GM18502 (cell line): Measurements from ENCODE around the gene PTPRN2.
"Not testable (repeated sequence)": the region's sequence is repeated elsewhere in the genome, so short reads cannot be mapped to it uniquely, and the experiment has no call there.

Experiments
- ATAC-seq: cut with Tn5 transposase; IDR thresholded peaks from one replicate; pipeline ENCODE4 v1.9.1; 2021; ENCODE audit warnings: mild to moderate bottlenecking; ENCODE audit not compliant: unreplicated experiment, poor library complexity

The PTPRN2 gene

DNA sequence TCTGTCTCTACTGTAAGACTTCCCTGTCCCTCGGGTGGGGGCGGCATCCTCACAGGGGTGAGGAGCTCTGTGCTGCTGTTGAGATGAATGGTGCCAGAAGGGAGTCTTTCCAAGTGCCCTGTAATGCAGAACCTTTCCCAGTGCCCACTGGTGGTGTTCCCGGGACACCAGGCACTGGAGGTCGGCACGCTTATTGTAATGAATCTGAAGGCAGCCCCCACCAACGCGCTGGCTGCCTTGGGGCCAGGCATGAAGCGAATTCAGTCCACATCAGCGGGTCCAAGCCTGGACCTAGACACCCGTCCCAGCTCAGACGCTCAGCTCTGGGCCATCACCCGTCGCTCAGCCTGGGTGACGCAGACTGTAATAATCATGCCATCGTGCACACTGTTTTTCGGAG is 658.0 kb downstream of the PTPRN2 start:
- no peak for ATAC-seq

DNA sequence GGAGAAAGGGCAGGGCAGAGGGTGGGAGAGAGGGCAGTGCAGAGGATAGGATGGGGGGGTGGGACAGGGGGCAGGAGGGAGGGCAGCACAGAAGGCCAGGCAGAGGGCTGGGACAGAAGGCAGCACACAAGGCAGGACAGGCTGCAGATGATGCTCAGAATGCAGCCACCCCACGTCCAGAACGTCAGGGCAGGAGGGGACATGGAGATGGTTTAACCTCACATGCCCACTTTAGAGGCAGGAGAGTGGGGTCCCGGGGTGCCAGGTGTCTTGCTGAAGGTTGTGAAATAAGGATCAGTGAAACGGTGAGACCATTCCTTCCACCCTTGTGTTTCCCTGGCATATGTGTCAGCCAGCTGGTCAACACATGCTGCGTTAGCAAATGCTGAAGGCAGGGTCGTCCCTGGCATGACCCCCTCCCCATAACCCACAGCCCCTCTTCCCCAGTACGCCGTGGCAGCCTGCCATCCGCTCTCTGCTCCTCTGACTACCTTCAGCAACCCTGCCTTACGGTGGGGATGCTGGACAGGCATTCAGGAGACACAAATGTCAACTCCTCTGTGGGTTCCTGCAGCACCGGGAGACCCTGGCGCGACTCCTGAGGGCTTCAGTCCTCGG is 658.7 kb downstream of the PTPRN2 start:
- no peak for ATAC-seq

DNA sequence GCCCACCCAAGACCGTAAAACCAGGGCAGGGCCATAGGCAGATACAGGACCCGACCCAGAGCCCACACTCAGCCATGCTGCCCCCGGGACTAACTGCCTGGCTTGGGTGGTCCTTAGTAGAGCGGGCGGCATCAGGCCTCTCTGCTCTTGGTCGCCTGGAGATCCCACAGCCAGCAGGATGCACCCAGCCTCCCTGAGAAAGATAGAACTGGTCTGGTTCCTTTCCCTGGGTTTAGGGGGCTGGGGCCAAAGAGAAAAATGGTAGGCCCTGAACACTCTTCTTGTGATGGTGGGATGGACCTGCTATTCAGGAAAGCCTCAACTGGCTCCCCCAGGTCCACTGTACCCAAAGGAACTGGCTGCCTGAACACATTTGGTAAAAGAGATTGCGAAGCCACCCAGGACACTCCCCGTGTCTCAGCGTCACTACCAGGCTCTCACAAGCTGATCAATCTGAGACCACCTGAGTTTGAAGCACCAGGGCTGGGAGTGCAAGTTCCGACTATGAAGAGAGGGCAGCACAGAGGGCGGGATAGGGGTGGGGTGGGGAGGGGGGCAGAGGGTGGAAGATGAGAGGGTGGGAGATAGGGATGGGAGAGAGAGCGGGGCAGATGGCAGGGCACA is 659.3 kb downstream of the PTPRN2 start:
- no peak for ATAC-seq

DNA sequence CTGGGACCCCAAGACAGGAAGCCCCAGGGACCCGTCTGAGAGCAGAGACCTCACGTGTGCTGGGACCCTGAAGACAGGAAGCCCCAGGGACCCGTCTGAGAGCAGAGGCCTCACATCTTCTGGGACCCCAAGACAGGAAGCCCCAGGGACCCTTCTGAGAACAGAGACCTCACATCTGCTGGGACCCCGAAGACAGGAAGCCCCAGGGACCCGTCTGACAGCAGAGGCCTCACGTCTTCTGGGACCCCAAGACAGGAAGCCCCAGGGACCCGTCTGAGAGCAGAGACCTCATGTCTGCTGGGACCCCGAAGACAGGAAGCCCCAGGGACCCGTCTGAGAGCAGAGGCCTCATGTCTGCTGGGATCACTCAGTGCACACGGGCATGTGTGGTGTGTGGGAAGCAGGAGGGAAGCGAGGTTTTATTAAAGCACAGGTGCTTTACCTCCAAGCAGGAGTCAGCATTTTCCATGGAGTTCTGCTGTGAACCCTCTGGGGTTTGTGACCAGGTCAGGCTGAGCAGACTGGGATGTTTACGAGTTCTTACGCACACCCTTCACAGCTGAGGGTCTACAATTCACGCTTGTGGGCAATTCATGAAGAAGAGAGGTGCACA is 660.2 kb downstream of the PTPRN2 start:
- ATAC-seq, result no peak

DNA sequence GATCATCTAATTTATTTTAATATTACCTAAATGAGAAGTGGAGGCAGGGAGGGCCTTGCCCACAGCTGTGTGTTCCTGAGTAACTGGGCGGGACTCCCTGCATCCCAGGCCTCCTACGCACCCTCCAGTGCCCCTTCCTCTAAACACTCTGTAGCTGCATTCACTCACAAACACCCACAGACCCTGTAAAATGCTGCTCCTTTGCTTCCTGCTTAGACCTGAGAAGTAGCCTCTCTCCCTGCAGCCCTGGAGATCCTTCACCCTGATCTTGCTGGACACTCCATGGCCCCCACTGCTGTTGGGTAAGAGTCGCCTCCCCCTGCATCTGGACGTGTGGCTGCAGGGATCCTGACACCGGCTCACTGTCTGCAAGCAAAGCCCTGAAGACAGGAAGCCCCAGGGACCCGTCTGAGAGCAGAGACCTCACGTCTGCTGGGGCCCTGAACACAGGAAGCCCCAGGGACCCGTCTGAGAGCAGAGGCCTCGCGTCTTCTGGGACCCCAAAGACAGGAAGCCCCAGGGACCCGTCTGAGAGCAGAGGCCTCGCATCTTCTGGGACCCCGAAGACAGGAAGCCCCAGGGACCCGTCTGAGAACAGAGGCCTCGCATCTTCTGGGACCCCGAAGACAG is 661.0 kb downstream of the PTPRN2 start:
- no peak for ATAC-seq

DNA sequence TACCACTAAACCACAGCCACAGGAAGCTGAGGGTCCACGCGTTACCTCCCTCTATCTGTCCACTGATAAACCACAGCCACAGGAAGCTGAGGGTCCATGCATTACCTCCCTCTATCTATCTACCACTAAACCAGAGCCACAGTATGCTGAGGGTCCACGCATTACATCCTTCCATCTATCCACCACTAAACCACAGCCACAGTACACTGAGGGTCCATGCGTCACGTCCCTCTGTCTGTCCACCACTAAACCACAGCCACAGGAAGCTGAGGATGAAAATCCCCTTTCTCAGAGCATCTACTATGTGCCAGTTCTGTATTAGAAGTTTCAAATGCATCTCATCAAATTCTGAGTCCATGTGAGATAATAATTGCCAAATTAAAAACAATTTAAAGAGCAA is 661.5 kb downstream of the PTPRN2 start:
- ATAC-seq, result no peak

DNA sequence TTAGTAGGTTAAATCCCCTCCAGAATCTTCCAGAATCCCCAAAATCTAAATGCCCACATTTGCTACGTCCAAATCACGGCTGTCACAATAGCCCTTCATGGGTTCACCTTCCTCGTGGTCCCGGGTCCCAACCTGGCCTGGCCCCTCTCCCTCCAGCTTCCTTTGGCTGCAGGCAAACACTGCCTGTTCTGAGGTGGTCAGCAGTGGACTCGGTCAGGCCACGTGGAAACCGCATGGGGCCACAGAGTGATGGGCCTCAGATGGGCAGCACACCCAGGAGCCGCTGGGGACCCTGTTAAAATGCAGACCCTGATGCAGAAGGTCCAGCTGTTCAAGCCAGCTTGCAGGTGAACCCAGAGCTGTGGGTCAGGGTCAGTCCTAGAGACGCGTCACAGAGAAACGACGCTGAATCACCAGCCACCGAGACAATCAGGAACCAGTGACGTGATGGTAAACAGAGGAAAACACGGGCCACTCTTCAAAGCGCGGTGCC is 662.2 kb downstream of the PTPRN2 start:
- no peak for ATAC-seq

DNA sequence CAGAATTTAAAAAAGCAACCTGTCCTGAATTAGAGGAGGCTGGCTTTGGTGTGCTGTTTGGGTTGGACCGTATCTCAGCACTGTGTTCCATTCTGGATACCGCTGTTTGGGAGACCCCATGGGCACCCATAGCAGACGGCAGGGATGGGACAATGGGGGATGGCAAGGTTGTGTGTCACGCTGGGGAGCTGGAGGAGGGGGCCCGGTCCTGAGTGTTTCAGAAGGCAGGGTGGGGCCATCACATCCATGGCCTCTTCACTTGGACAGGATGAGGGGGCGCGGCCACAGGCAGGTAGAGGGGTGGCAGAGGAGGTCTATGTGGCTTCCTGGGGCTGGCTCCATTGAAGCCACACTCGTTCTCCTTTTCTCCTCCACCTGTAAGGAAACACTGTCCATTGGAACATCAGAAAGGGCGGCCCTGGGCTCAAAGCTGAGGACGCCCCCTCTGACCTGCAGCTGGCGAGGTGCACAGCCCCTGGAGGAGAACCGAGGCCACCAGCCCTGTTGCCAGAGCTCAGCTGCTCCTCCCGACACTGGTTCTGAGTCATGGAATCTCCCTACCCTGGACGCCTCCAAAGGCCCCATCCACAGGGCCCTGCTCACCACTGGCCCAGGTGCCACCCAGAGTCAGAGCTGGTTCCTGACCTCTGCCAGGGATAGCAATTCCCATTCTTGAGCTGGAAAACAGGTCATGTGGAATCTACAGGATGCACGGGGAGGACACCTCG is 663.6 kb downstream of the PTPRN2 start:
- ATAC-seq, result no peak

DNA sequence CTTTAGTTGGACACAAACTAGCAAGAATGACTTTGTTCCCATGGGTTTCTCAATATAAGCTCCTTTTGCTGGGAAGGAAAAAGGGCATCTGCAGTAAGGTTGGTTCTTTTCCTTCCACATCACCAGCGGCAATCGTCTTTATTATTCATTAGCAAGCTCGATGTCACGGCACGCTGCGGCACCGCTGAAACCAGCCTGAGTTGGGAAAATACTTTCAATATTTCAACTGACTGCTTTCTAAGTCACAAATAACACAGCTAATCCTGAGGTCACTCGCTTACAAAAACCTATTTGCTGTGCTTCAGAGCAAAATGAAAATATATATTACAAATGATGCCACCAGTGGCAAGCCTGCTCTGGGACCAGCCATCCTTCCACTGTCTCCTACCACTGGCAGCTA is 665.0 kb downstream of the PTPRN2 start:
- no peak for ATAC-seq

DNA sequence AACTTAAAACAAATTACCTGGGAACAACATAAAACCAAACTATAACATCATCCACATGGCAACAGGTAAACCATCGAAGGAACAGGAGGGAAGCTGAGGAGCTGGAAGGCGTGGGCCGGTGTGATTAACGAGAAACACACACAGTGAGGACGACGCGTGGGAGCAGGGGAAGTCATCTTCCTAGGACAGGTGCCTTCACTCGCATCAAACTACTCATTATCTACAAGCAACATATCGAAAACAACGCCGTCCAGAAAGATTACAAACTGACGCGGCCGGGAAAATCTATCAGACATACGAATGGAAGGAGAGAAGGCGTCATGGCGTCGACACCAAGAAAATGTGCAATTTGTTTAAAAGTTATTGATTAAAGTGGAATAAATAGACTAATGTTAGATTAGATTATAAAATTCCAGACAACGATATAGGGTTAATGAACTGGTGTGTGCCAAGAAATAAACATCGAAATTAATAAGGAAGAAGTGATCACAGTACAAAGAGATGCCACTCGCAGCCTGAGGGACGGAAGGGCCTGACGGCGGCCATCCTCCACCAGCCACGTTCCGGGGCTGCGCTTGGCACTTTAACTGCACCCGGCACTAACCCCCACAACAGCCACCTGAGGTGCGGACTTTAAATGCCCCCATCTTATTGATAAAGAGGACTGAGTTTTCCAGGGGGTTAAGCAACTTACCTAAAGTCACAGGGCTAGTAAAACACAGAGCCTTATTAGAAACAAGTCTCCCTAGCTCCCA is 669.1 kb downstream of the PTPRN2 start:
- no peak for ATAC-seq

DNA sequence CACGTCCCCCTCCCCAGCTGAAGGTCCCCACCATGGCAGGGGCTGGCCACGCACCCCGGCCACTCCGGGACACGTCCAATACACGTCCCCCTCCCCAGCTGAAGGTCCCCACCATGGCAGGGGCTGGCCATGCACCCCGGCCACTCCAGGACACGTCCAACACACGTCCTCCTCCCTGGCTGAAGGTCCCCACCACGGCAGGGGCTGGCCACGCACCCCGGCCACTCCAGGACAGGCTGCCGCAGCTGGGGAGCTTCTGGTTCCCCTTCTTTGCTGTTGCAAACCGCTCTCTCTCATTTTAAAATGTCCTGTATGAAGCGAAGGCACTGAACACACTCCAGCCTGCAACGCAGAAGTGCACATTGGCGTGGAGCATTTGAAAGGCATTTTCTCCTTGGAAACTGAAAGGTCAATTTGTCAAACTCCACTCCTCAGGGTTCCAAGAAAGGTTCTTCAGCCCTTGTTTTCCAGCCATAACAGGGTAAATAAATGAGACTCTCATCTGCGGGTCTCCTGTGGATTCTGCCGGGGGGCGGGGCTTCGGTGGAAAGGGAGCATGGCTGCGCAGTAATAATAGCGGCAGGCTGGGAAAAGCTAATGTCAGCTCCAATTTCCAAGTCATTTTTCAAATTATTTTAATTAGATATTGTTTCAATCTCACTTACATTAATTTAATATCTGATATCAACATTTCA is 670.5 kb downstream of the PTPRN2 start:
- ATAC-seq, result no peak

DNA sequence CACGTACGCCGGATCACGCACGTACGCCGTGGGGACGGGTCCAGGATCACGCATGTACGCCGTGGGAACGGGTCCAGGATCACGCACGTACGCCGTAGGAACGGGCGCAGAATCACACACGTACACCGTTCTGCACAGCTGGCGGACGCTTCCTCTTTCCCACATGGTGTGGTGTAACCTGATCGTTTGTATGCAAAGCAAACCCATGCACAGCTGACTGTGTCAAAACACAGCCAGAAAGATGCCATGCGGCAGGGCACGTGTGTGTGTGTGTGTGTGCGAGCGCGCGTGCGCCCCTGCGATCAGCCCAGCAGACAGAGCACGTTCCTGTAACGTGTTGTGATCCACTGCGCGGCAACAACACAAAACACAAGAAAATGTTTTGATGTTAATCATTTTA is 677.2 kb downstream of the PTPRN2 start:
- ATAC-seq, result no peak

DNA sequence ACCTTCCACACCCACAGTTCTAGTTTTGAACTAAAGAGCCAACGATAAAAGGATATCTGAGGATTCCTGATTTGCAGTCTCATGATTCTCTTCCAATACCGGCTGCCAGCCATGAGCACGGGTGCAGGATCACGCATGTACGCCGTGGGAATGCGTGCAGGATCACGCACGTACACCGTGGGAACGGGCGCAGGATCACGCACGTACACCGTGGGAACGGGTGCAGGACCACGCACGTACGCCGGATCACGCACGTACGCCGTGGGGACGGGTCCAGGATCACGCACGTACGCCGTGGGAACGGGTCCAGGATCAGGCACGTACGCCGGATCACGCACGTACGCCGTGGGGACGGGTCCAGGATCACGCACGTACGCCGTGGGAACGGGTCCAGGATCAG is 677.6 kb downstream of the PTPRN2 start:
- ATAC-seq, result not testable (repeated sequence)

DNA sequence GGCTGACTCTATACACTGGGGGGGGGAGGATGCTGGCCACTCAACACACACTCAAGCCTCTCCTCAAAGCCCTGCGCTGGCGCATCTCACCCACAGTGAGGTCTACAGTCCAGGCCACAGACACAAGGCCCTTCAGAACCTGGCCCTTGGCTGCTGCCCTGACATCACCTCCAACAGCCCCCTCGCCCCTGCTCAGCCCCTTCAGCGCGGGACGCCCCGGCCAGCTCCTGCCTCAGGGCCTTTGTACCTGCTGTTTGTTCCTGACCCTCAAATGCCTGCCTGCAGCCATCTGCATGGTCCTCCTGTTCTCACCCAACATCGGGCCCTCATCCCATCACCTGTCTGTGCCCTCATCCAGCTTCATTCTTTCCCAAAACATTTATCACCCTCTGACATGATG is 678.3 kb downstream of the PTPRN2 start:
- ATAC-seq, result no peak

DNA sequence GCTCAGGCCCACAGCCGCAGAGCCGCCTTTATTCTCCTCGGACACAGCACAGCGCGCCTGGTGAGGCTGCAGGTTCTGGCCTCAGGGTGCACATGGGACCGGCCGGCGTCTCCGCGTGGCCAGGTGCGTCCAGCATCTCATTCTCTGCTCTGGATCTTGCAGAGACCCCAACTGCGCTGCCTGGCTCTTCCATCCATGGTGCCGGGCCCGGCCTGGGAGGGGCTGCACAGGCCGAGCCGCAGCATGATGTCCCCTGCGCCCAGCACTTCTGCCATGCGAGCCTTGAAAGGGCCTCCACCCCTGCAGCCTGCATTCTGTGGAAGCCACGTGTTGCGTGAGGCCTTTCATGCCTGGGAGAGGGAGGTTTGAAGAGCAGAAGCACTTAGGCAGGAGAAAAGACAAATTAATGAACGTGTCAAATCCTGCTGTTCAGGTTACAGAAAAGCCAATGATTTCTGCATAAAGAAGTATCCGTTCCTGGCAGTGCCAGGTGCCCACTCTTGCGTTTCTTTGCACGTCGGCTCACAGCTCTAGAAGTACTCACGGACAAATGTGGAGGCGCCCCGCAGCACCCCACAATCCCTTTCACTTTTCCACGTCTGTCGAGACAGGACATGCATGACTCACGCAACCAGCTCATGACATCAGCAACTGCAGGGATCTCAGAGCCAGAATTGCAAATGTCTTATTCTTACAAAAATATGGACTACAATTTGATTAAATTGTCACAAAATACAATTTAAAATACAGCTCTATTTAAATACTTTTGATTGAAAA is 679.4 kb downstream of the PTPRN2 start:
- no peak for ATAC-seq

DNA sequence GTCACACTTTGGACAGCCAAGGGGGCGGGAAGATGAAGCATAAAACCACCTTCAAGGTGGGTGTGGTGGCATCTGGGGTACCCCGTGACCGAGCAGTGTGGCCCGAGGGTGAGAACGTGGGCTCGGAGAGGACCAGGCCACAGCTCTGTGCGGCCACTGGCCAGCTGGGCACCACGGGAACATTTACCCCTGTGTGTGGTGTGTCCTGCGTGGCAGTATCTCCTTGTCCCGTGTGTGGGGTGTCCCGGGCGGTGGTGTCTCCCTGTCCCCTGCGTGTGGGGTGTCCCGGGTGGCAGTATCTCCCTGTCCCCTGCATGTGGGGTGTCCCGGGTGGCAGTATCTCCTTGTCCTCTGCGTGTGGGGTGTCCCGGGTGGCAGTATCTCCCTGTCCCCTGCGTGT is 680.5 kb downstream of the PTPRN2 start:
- no peak for ATAC-seq

DNA sequence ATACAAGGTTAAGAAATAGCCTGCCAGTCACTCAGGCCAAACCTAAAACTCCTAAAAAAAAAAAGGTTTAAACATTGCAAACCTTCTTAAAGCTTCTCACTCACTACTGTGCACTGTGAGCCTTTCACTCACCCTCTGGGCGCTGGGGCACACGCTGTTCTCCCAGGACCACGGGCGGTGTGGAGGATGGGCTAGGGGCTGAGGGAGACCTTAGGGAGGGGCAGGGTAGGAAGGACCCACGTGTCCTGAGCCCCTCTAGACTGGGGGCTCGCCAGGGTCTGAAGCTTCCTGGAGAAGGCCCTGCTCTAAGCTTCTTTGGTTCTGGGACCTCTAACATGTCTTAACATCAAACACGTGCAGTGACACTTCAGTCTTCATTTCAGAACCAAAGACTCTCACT is 681.0 kb downstream of the PTPRN2 start:
- ATAC-seq, result no peak

DNA sequence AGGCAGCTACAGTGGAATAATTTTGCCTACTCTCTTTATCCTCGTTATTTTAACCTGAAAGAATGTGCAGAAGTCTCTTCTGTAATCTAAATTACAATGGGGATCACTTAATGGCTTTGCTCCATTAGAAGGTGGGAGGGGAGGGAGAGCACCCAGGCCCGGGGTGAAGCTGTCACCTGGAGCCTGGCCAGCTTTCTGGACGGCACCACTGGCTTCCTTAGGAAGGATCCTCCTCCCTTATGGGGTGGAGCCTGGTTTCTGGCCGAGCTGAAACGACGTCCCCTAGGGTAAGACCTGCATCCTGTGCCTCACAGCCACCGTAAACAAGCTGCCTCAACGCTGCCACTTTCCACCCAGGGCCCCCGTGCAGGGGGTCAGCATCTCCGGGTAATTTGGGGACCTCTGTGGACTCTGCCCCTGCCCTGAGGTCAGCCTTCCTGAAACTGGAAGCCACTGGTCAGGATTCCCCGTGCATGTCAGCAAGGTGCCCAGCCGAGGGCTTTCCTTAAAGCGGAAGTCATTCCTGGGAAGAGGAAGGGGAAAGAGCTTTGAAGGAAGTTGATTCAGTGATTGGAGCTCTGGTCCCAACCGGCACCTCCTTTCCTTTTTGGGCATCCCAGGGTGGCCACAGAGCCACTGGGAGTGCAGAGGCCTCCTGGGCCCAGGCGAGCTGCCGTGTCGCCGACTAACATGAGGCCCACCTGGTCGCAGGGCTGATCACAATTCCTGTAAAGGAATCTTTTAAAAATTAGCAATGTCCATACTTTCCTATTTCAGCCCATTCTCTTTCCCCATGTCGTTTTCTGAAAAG is 681.8 kb downstream of the PTPRN2 start:
- no peak for ATAC-seq
